Measurements from ENCODE around the gene MRPS25.

MRPS25 gene

GRCh38 chr3:15029625-15030024 lies 35.5 kb downstream of the MRPS25 start:
- Histone ChIP-seq H4K8ac (ENCODE audit: low read depth, low read length) (no peak overlapping the region), H2AK5ac (ENCODE audit: low read length) (no peak overlapping the region), H3K79me1 (ENCODE audit: low read length) (no peaks in the 10 kb centered on the region), H4K12ac (ENCODE audit: low read depth, low read length) (no peak overlapping the region), H4K91ac (ENCODE audit: low read depth, low read length) (no peak overlapping the region), H3K4me3 (ENCODE audit: low read depth, low read length) (no peak overlapping the region), H3K9me3 (ENCODE audit: insufficient read depth, low read depth, low read length) (no peaks in the 10 kb centered on the region), H3K23ac (ENCODE audit: low read length) (no peak overlapping the region), H3K27me3 (ENCODE audit: insufficient read depth, low read length) (no peaks in the 10 kb centered on the region), H2BK12ac (ENCODE audit: low read length) (no peak overlapping the region), H3K27ac (ENCODE audit: low read depth, low read length) (no peak overlapping the region), H3K4ac (ENCODE audit: low read depth, low read length) (no peak overlapping the region), H3K79me2 (ENCODE audit: control insufficient read depth, insufficient read depth, low read length, poor library complexity) (no peaks in the 10 kb centered on the region), H3K4me1 (ENCODE audit: control insufficient read depth in 1 of 2, insufficient read depth in 2 of 2, low read length in 2 of 2) (peaks cover 2 to 5% of the 10 kb centered on the region in 2 experiments), H2BK5ac (ENCODE audit: low read depth, low read length, poor library complexity) (no peak overlapping the region), H3K18ac (ENCODE audit: low read length) (no peak overlapping the region), H3K14ac (ENCODE audit: low read length) (no peak overlapping the region), H3K9ac (ENCODE audit: low read length) (no peak overlapping the region), H3K4me2 (ENCODE audit: low read length) (no peak overlapping the region), H3K36me3 (ENCODE audit: control insufficient read depth in 1 of 2, insufficient read depth in 2 of 2, low read length in 2 of 2) (peaks cover 40 to 54% of the 10 kb centered on the region in 2 experiments), H2AFZ (ENCODE audit: insufficient read depth, low read length, poor library complexity) (no peak overlapping the region), H2BK120ac (ENCODE audit: insufficient read depth, low read length, poor library complexity) (no peak overlapping the region)
- DNase-seq = no peak

GRCh38 chr3:15023719-15024118 lies 41.4 kb downstream of the MRPS25 start:
- no peak overlapping the region for H3K23ac ChIP-seq (ENCODE audit: low read length)

GRCh38 chr3:15023249-15023648 lies 41.9 kb downstream of the MRPS25 start:
- no CpG with 5 or more reads among the region's 5 CpGs for WGBS (ENCODE audit: extremely low coverage, insufficient coverage, insufficient read length)

More at GRCh38 chr3:15023719-15024118, 41.4 kb downstream of the MRPS25 start:
- WGBS (ENCODE audit: extremely low coverage, insufficient coverage, insufficient read length) = no CpG with 5 or more reads among the region's 2 CpGs
- peak overlapping the region; percentile 55 for H3K27ac ChIP-seq (ENCODE audit: low read depth, low read length)
- H4K12ac ChIP-seq (ENCODE audit: low read depth, low read length) = no peak overlapping the region
- H2BK120ac ChIP-seq (ENCODE audit: insufficient read depth, low read length, poor library complexity) = no peak overlapping the region
- no peaks in the 10 kb centered on the region for H3K79me1 ChIP-seq (ENCODE audit: low read length)
- H2AK5ac ChIP-seq (ENCODE audit: low read length) = no peak overlapping the region
- no peaks in the 10 kb centered on the region for H3K27me3 ChIP-seq (ENCODE audit: insufficient read depth, low read length)
- H3K4me2 ChIP-seq (ENCODE audit: low read length) = no peak overlapping the region
- no peak overlapping the region for H2AFZ ChIP-seq (ENCODE audit: insufficient read depth, low read length, poor library complexity)
- no peak overlapping the region for H2BK5ac ChIP-seq (ENCODE audit: low read depth, low read length, poor library complexity)
- no peak overlapping the region for H3K4ac ChIP-seq (ENCODE audit: low read depth, low read length)
- no peak overlapping the region for H3K9ac ChIP-seq (ENCODE audit: low read length)
- DNase-seq = no peak
- H2BK12ac ChIP-seq (ENCODE audit: low read length) = no peak overlapping the region
- H3K18ac ChIP-seq (ENCODE audit: low read length) = no peak overlapping the region
- no peaks in the 10 kb centered on the region for H3K9me3 ChIP-seq (ENCODE audit: insufficient read depth, low read depth, low read length)
- no peak overlapping the region for H4K91ac ChIP-seq (ENCODE audit: low read depth, low read length)
- no peaks in the 10 kb centered on the region for H3K79me2 ChIP-seq (ENCODE audit: control insufficient read depth, insufficient read depth, low read length, poor library complexity)
- H4K8ac ChIP-seq (ENCODE audit: low read depth, low read length) = no peak overlapping the region
- no peak overlapping the region for H3K14ac ChIP-seq (ENCODE audit: low read length)
- H3K4me3 ChIP-seq (ENCODE audit: low read depth, low read length) = no peak overlapping the region
- peaks cover 20 to 35% of the 10 kb centered on the region in 2 experiments for H3K36me3 ChIP-seq (ENCODE audit: control insufficient read depth in 1 of 2, insufficient read depth in 2 of 2, low read length in 2 of 2)
- H3K4me1 ChIP-seq (ENCODE audit: control insufficient read depth in 1 of 2, insufficient read depth in 2 of 2, low read length in 2 of 2) = peaks cover 10 to 17% of the 10 kb centered on the region in 2 experiments

GRCh38 chr3:15017191-15017590 lies 47.9 kb downstream of the MRPS25 start:
- Histone ChIP-seq H3K23ac (ENCODE audit: low read length) (no peak overlapping the region), H2AK5ac (ENCODE audit: low read length) (no peak overlapping the region), H3K9ac (ENCODE audit: low read length) (no peak overlapping the region), H3K36me3 (ENCODE audit: control insufficient read depth in 1 of 2, insufficient read depth in 2 of 2, low read length in 2 of 2) (peaks cover 24 to 38% of the 10 kb centered on the region in 2 experiments), H4K12ac (ENCODE audit: low read depth, low read length) (no peak overlapping the region), H2BK5ac (ENCODE audit: low read depth, low read length, poor library complexity) (no peak overlapping the region), H3K4me2 (ENCODE audit: low read length) (no peak overlapping the region), H3K14ac (ENCODE audit: low read length) (no peak overlapping the region), H3K4me3 (ENCODE audit: low read depth, low read length) (no peak overlapping the region), H4K8ac (ENCODE audit: low read depth, low read length) (no peak overlapping the region), H3K9me3 (ENCODE audit: insufficient read depth, low read depth, low read length) (no peaks in the 10 kb centered on the region), H3K79me1 (ENCODE audit: low read length) (no peaks in the 10 kb centered on the region), H2AFZ (ENCODE audit: insufficient read depth, low read length, poor library complexity) (no peak overlapping the region), H4K91ac (ENCODE audit: low read depth, low read length) (no peak overlapping the region), H3K79me2 (ENCODE audit: control insufficient read depth, insufficient read depth, low read length, poor library complexity) (no peaks in the 10 kb centered on the region), H3K27me3 (ENCODE audit: insufficient read depth, low read length) (no peaks in the 10 kb centered on the region), H3K18ac (ENCODE audit: low read length) (no peak overlapping the region), H3K4ac (ENCODE audit: low read depth, low read length) (no peak overlapping the region), H3K4me1 (ENCODE audit: control insufficient read depth in 1 of 2, insufficient read depth in 2 of 2, low read length in 2 of 2) (peaks cover 3 to 7% of the 10 kb centered on the region in 2 experiments), H2BK12ac (ENCODE audit: low read length) (no peak overlapping the region), H3K27ac (ENCODE audit: low read depth, low read length) (no peak overlapping the region), H2BK120ac (ENCODE audit: insufficient read depth, low read length, poor library complexity) (no peak overlapping the region)
- no peak for DNase-seq
- whole genome bisulfite sequencing (ENCODE audit: extremely low coverage, insufficient coverage, insufficient read length) = no CpG with 5 or more reads among the region's 2 CpGs

More at GRCh38 chr3:15023249-15023648, 41.9 kb downstream of the MRPS25 start:
- H3K18ac ChIP-seq (ENCODE audit: low read length) = no peak overlapping the region
- peaks cover 10 to 17% of the 10 kb centered on the region in 2 experiments for H3K4me1 ChIP-seq (ENCODE audit: control insufficient read depth in 1 of 2, insufficient read depth in 2 of 2, low read length in 2 of 2)
- no peaks in the 10 kb centered on the region for H3K27me3 ChIP-seq (ENCODE audit: insufficient read depth, low read length)
- no peaks in the 10 kb centered on the region for H3K79me1 ChIP-seq (ENCODE audit: low read length)
- H4K91ac ChIP-seq (ENCODE audit: low read depth, low read length) = no peak overlapping the region
- H3K4ac ChIP-seq (ENCODE audit: low read depth, low read length) = no peak overlapping the region
- H3K36me3 ChIP-seq (ENCODE audit: control insufficient read depth in 1 of 2, insufficient read depth in 2 of 2, low read length in 2 of 2) = peaks cover 20 to 34% of the 10 kb centered on the region in 2 experiments
- no peak overlapping the region for H2BK5ac ChIP-seq (ENCODE audit: low read depth, low read length, poor library complexity)
- no peak overlapping the region for H3K9ac ChIP-seq (ENCODE audit: low read length)
- no peak overlapping the region for H2BK12ac ChIP-seq (ENCODE audit: low read length)
- H3K9me3 ChIP-seq (ENCODE audit: insufficient read depth, low read depth, low read length) = no peaks in the 10 kb centered on the region
- peak overlapping the region; percentile 4 for H2BK120ac ChIP-seq (ENCODE audit: insufficient read depth, low read length, poor library complexity)
- H3K14ac ChIP-seq (ENCODE audit: low read length) = no peak overlapping the region
- no peaks in the 10 kb centered on the region for H3K79me2 ChIP-seq (ENCODE audit: control insufficient read depth, insufficient read depth, low read length, poor library complexity)
- no peak overlapping the region for H4K12ac ChIP-seq (ENCODE audit: low read depth, low read length)
- H2AFZ ChIP-seq (ENCODE audit: insufficient read depth, low read length, poor library complexity) = no peak overlapping the region
- no peak for DNase-seq
- H3K4me2 ChIP-seq (ENCODE audit: low read length) = no peak overlapping the region
- no peak overlapping the region for H2AK5ac ChIP-seq (ENCODE audit: low read length)
- H3K4me3 ChIP-seq (ENCODE audit: low read depth, low read length) = no peak overlapping the region
- peak overlapping the region; percentile 4 for H3K27ac ChIP-seq (ENCODE audit: low read depth, low read length)
- no peak overlapping the region for H3K23ac ChIP-seq (ENCODE audit: low read length)
- no peak overlapping the region for H4K8ac ChIP-seq (ENCODE audit: low read depth, low read length)

All from trophoblast cell (in vitro differentiated cells and primary cell).